HUES6 (cell line): ENCODE data around the gene SMIM36.

Experiments
- H3K27ac ChIP-seq: 2 replicates; pipeline ENCODE4 v1.7.0; 2013; ENCODE audit warnings: low read depth, mild to moderate bottlenecking, low read length, inconsistent platforms
- H3K27me3 ChIP-seq: 2 replicates; pipeline ENCODE4 v1.6.1; 2013; ENCODE audit warnings: low read length; ENCODE audit not compliant: control insufficient read depth, insufficient read depth
- H3K36me3 ChIP-seq: 2 replicates; pipeline ENCODE4 v1.6.1; 2013; ENCODE audit warnings: low read length; ENCODE audit not compliant: control insufficient read depth, insufficient read depth
- H3K4me1 ChIP-seq: 2 replicates; pipeline ENCODE4 v1.6.1; 2013; ENCODE audit warnings: low read length; ENCODE audit not compliant: control insufficient read depth, insufficient read depth
- H3K4me3 ChIP-seq: 2 replicates; pipeline ENCODE4 v1.5.1; 2013; ENCODE audit warnings: low read depth, low read length
- H3K9ac ChIP-seq: one replicate; pipeline ENCODE4 v1.6.1; 2013; ENCODE audit warnings: mild to moderate bottlenecking, low read length
- H3K9me3 ChIP-seq: 2 replicates; pipeline ENCODE4 v1.6.1; 2013; ENCODE audit warnings: low read depth, low read length; ENCODE audit not compliant: control insufficient read depth, insufficient read depth

Gene SMIM36

DNA sequence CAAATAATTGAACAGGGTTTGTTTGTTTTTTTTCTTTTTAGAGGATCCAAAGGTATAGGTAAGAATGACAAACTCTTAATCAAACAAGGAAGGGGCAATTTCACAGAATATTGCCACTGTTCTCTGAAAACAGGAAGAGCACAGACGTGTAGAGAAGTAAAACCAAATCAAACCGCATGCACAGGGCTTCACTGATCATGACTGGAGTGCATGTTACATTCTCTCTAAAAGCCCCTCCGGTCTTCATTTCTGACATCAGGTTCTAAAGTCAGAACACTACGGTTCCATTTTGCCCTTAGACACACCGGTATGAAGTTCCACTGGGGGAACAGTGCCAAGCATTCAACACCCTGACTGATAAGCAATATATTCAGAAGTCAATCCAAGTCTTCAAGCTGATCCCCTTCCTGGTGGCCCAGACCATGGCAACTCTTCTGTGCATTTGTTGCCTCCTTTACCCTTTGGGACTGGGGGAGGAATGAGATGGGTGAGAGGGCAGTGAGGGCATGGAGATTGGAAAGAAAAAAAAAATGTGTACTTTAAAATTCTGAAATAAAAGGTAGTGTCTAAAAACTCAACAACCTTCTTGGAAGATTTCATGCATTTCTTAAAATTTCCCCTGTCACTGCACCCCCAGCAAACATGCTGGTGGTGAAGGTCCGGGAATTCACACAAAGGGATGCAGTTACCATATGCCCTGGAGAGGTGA is 91.0 kb downstream of the SMIM36 start:
- H3K9me3 ChIP-seq = no peaks in the 10 kb centered on the region
- peaks cover 12% of the 10 kb centered on the region for H3K4me1 ChIP-seq
- 0 out of 2 replicates have a peak, but pooled peaks cover 1% of the 10 kb centered on the region for H3K27me3 ChIP-seq
- peak overlapping the region; percentile 86 for H3K9ac ChIP-seq
- no peak overlapping the region for H3K27ac ChIP-seq
- peaks cover 3% of the 10 kb centered on the region; the same call in 1 of the 2 replicates for H3K36me3 ChIP-seq
- peak overlapping the region; percentile 98 for H3K4me3 ChIP-seq

DNA sequence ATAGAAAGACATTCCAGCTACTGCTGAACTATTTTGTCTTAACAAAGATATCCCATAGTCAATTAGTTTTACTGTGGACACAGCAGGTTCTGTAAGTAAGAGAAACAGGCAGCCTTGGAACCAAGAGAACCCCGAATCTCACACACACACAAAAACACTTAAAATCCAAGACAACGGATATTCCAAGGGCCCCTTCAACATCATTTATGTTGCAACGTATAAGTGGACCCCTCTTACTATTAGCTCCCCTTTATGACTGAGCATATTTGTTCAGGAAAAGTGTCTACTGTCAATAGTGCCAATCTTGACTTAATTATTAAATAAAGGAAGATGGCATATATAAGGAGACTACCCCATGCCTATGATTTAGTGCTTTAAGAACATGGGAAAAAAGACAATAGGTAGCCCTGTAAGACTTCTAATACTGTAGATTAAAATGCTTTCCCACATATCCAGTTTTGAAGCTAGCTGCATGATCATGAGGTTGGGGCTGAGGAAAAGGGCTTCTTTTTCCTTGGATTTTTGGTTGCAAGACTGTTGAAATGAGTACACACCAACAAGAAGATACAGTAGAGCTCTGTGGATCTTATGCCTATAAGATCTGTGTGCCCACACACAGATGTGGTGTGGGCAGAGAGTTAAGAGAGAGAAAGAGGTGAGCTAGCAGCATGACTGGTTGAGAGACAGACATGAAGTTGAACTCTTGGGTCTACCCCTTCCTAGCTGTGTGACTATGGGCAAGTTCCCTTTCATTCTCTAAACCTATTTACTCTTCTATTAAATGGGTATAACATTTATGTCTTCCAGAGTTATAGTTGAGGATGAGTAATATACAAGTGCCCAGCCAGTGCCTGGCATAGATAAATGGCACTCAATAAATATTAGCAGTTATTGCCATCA is 92.6 kb downstream of the SMIM36 start:
- H3K4me1 ChIP-seq = peaks cover 12% of the 10 kb centered on the region
- H3K9me3 ChIP-seq = no peaks in the 10 kb centered on the region
- no peak overlapping the region for H3K27ac ChIP-seq

DNA sequence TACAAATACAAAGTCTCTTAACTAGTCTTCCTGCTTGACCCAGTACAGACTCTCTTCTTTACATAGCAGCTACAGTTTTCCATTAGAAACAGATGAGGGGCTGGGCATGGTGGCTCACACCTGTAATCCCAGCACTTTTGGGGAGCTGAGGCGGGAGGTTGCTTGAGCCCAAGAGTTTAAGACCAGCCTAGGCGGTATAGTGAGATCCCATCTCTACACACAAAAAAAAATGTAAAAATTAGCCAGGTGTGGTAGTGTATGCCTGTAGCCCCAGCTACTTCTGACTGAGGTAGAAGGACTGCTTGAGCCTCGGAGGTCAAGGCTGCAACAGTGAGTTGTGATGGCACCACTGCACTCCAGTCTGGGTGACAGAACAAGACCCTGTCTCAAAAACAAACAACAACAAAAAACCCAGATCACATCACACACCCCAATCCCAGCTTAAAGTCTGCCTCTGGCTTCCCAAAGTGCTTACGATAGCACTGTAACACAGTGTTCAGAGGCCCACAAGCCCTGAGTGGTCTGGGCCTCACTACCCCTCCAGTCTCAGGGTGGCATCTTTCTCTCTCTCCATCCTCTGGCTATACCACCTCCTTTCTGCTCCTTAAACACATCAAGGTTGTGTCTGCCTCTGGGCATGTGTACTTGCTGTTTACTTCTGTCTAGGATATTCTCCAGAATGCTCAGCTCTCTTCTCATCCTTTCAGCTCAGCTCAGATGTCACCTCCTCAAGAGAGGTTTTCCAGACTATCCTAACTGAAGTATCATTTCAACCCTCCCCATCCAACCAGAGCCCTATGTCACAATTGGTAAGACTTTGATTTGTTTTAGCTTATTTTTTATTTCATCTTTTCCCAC is 93.6 kb downstream of the SMIM36 start:
- Histone ChIP-seq H3K27me3 (no peaks in the 10 kb centered on the region), H3K27ac (no peak overlapping the region), H3K4me1 (peaks cover 12% of the 10 kb centered on the region), H3K4me3 (no peak overlapping the region), H3K9ac (no peak overlapping the region), H3K36me3 (peaks cover 18% of the 10 kb centered on the region), H3K9me3 (no peaks in the 10 kb centered on the region)

More for the DNA sequence above, 92.6 kb downstream of the SMIM36 start:
- H3K9ac ChIP-seq = no peak overlapping the region
- no peak overlapping the region for H3K4me3 ChIP-seq
- peaks cover 9% of the 10 kb centered on the region for H3K36me3 ChIP-seq
- no peaks in the 10 kb centered on the region for H3K27me3 ChIP-seq

DNA sequence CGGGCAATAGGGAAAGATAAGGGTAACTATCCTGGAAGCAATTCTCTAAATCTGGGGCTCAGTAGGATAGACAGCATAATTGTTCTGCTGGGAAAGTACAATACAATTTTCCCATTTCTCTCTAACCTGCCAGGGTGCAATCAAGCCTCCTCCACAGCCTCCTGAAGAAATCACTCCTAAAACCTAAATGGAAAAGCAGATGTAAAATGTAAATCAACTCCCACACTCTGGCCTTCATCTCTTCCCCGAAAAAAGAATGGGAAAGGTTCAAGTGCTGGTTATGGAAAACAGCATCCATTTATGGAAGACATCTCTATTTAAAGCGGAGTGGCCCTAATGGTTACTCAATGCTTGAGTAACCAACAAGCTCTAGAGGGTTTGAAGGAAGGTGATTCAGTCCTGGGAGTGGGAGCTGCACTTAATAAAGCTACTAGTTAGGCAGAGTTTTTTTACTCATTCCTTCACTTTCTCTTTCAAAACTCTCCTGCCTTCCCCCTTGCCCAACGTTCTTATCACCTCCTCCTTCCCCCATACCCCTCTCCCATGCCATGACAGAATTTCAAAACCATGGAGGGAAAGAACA is 94.7 kb downstream of the SMIM36 start:
- Histone ChIP-seq H3K27ac (no peak overlapping the region), H3K9ac (no peak overlapping the region), H3K27me3 (no peaks in the 10 kb centered on the region), H3K4me3 (no peak overlapping the region), H3K4me1 (peaks cover 9% of the 10 kb centered on the region), H3K36me3 (peaks cover 28% of the 10 kb centered on the region), H3K9me3 (no peaks in the 10 kb centered on the region)

DNA sequence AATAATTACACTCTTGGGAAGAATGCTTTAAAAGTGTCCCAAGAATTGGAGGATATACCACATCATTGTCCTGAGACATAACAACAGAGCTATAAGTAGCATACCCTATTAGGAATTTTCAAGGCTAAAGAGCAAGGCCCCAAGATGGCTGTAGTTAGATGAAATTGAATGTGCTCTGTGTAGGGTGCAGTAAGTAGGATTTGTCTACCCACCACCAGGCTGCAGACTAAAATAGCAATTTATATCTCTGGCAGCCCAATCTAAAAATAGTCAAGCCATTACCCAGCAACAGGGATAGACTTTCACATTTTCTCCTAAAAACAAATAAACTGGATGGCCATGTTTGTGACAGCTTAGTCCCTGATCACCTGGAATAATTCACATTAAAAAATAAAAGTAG is 95.3 kb downstream of the SMIM36 start:
- Histone ChIP-seq H3K27me3 (no peaks in the 10 kb centered on the region), H3K36me3 (peaks cover 34% of the 10 kb centered on the region), H3K9me3 (no peaks in the 10 kb centered on the region), H3K4me3 (no peak overlapping the region), H3K27ac (no peak overlapping the region), H3K4me1 (peaks cover 9% of the 10 kb centered on the region), H3K9ac (no peak overlapping the region)

DNA sequence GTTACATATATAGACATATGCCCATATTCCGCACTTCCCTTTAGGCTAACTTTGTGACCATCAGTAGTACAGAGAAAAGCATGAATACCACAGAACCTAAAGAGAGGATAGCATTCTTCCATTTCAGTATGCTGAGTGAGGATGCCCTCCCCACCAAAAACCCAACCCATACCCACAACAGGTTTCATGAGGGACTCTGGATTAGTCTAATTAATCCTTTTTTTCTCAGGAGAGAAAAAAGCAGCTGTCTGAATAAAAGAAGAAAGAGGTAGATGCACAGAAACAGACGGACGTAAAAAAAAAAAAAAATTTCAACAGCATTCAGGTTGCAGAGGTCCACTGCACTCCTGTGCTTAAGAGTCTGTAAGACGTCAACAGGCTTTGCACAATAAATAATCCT is 96.3 kb downstream of the SMIM36 start:
- H3K36me3 ChIP-seq = peaks cover 44% of the 10 kb centered on the region
- H3K9me3 ChIP-seq = no peaks in the 10 kb centered on the region
- no peak overlapping the region for H3K4me3 ChIP-seq
- no peak overlapping the region for H3K9ac ChIP-seq
- no peaks in the 10 kb centered on the region for H3K27me3 ChIP-seq
- peaks cover 1% of the 10 kb centered on the region for H3K4me1 ChIP-seq
- H3K27ac ChIP-seq = no peak overlapping the region

DNA sequence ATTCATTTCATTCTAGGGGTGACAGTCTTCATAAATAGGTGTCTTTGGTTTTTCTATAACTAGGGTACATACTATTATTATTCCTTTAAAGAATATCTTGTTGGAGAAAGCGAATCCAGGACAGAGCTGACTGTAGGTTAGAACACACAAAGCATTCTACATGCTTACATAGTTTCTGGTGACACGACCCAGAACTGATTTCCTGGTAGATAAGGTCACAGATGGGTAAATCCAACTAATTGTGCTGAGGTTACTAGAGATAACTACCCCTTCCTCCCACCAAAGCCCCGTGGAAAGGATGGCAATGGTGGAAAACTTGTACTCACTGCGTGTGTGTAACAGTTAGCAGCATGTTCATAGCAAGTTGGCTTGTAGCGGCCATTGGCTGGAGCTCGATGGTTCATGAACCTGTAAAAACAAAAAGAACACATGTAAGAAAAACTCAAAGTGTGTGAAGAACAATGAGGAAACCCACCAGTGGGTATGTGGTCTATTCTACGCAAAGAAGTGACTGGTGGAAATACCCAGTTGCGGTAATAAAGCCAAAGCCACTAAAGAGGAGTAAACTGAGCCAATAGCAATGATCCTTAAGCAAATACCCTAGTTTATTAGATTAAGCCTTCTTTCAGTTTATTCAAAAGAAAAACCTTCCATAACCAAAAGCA is 97.3 kb downstream of the SMIM36 start:
- Histone ChIP-seq H3K4me1 (no peaks in the 10 kb centered on the region), H3K9ac (no peak overlapping the region), H3K36me3 (peaks cover 54% of the 10 kb centered on the region), H3K9me3 (no peaks in the 10 kb centered on the region), H3K4me3 (no peak overlapping the region), H3K27me3 (no peaks in the 10 kb centered on the region), H3K27ac (no peak overlapping the region)

DNA sequence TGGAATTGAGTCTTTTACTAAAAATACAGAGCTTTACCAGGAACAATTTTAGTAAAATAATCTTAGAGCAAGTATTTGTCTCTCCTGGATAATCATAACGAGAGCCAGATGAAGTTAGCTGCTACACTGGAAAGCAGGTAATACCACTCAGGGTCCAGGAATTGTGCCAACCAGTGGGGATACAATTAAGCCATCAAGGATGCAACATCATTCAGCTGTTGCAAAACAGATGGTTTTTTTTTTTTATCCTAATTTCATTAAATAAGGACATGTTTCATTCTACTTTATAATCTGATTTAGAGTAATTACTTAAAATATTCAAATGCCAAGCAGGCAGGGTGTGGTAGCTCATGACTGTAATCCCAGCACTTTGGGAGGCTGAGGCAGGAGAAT is 99.8 kb downstream of the SMIM36 start:
- peaks cover 73% of the 10 kb centered on the region for H3K36me3 ChIP-seq
- no peak overlapping the region for H3K4me3 ChIP-seq
- no peak overlapping the region for H3K27ac ChIP-seq

DNA sequence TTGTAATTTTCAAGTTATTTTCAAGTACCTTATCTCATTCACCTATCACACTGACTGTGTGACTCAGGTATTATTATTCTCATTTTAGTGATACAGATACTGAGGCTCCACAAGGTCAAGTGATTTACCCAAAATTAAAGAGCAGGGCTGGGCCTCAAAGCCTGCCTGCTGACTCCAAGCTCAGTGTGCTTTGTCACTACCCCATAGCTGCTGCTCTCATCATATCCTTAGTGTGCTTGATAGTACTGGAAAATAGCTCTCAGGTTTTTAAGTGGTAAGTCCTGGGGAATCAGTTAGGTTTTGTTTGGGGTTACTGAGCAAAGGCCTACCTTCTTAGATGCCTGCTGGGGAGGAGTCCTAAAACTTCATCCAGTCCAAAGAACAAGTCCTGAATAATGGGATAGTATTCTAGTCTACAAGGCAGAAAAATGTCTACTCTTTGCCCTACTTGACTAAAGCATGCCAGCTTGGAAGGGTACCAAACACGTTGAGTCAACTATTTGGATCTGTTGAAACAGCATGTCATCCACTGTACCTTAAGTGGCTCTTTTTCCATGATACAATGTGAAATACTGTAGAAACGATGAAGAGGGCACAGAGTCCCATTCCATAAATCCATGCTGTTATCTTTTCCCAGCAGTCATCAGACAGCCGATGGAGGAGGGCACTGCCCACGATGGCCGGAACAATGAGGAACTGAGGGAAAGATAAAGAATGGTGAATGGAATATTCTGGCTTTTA is 100.4 kb downstream of the SMIM36 start:
- no peak overlapping the region for H3K9ac ChIP-seq
- H3K27me3 ChIP-seq = no peaks in the 10 kb centered on the region
- no peaks in the 10 kb centered on the region for H3K9me3 ChIP-seq
- no peak overlapping the region for H3K4me3 ChIP-seq
- no peaks in the 10 kb centered on the region for H3K4me1 ChIP-seq
- H3K27ac ChIP-seq = no peak overlapping the region
- H3K36me3 ChIP-seq = peaks cover 78% of the 10 kb centered on the region

More for the DNA sequence above, 99.8 kb downstream of the SMIM36 start:
- no peaks in the 10 kb centered on the region for H3K9me3 ChIP-seq
- H3K4me1 ChIP-seq = no peaks in the 10 kb centered on the region
- no peaks in the 10 kb centered on the region for H3K27me3 ChIP-seq
- H3K9ac ChIP-seq = no peak overlapping the region
